ENCODE results near the gene KCTD13.

KCTD13 gene

GRCh38 chr16:29925781-29926710 is at the start of gene KCTD13:
Gene KCTD13 (minus strand): TSS chr16:29926226. CDS start chr16:29926033, 193 bp downstream.
- TF ChIP-seq FOXP2 (optimal IDR thresholded peaks at IDR 0.05; ENCODE audit: control extremely low read depth, extremely low read length, insufficient read depth) (no peak), EZH2 (IDR thresholded peaks at IDR 0.05) (no peak), POLR2AphosphoS5 (IDR thresholded peaks at IDR 0.05; ENCODE audit: borderline replicate concordance, low read depth, low read length) (peak; percentile 98)
- H3K9ac ChIP-seq (ENCODE audit: insufficient read length) = peak within 1 kb of the TSS; percentile 89
- no peak within 1 kb of the TSS for H3K27ac ChIP-seq
- H3K4me3 ChIP-seq = peak within 1 kb of the TSS; percentile 86
- H3K9me3 ChIP-seq (ENCODE audit: low read depth, low read length) = no peaks in the 10 kb centered on the region
- peaks cover 7% of the 10 kb centered on the region; the same call in 1 of the 2 replicates for H3K36me3 ChIP-seq (ENCODE audit: insufficient read depth, low read length)
- peak; percentile 16 for DNase-seq (ENCODE audit: low read depth, low spot score)

GRCh38 chr16:29975134-29975538 is 49.1 kb upstream of the KCTD13 start:
- no peak for DNase-seq (ENCODE audit: low read depth, low spot score)
- Histone ChIP-seq H3K36me3 (ENCODE audit: insufficient read depth, low read length) (peaks cover 41% of the 10 kb centered on the region), H3K27ac (no peak overlapping the region), H3K9me3 (ENCODE audit: low read depth, low read length) (no peaks in the 10 kb centered on the region), H3K4me3 (peak overlapping the region; percentile 87), H3K9ac (ENCODE audit: insufficient read length) (peak overlapping the region; percentile 90)
- TF ChIP-seq EZH2 (IDR thresholded peaks at IDR 0.05) (no peak), FOXP2 (optimal IDR thresholded peaks at IDR 0.05; ENCODE audit: control extremely low read depth, extremely low read length, insufficient read depth) (no peak), POLR2AphosphoS5 (IDR thresholded peaks at IDR 0.05; ENCODE audit: borderline replicate concordance, low read depth, low read length) (no peak)

- Histone ChIP-seq H3K9me3 (ENCODE audit: low read depth, low read length) (no peaks in the 10 kb centered on the region), H3K36me3 (ENCODE audit: insufficient read depth, low read length) (peaks cover 35% of the 10 kb centered on the region), H3K4me3 (peak overlapping the region; percentile 87), H3K27ac (0 out of 2 replicates have a peak overlapping the region, but pooled peaks have one; percentile 35), H3K9ac (ENCODE audit: insufficient read length) (peak overlapping the region; percentile 90)
- TF ChIP-seq POLR2AphosphoS5 (IDR thresholded peaks at IDR 0.05; ENCODE audit: borderline replicate concordance, low read depth, low read length) (no peak), EZH2 (IDR thresholded peaks at IDR 0.05) (no peak), FOXP2 (optimal IDR thresholded peaks at IDR 0.05; ENCODE audit: control extremely low read depth, extremely low read length, insufficient read depth) (no peak)
- no peak for DNase-seq (ENCODE audit: low read depth, low spot score)
Observed at GRCh38 chr16:29974291-29975133, 48.5 kb upstream of the KCTD13 start.

- Histone ChIP-seq H3K9ac (ENCODE audit: insufficient read length) (peak within 1 kb of the TSS; percentile 90), H3K27ac (0 out of 2 replicates have a peak within 1 kb of the TSS, but pooled peaks have one; percentile 35), H3K9me3 (ENCODE audit: low read depth, low read length) (no peaks in the 10 kb centered on the region), H3K4me3 (peak within 1 kb of the TSS; percentile 87), H3K36me3 (ENCODE audit: insufficient read depth, low read length) (peaks cover 29% of the 10 kb centered on the region)
- DNase-seq (ENCODE audit: low read depth, low spot score) = peak; percentile 73
- TF ChIP-seq POLR2AphosphoS5 (IDR thresholded peaks at IDR 0.05; ENCODE audit: borderline replicate concordance, low read depth, low read length) (peak; percentile 96), FOXP2 (optimal IDR thresholded peaks at IDR 0.05; ENCODE audit: control extremely low read depth, extremely low read length, insufficient read depth) (peak; percentile 85), EZH2 (IDR thresholded peaks at IDR 0.05) (no peak)
Observed at GRCh38 chr16:29973384-29974246, 47.6 kb upstream of the KCTD13 start, which contains the start of gene TAOK2. Gene TAOK2 (plus strand): TSS chr16:29973868. CDS start chr16:29977773, 3,905 bp downstream.

GRCh38 chr16:29972992-29973383 is 47.0 kb upstream of the KCTD13 start:
- H3K4me3 ChIP-seq = no peak overlapping the region
- DNase-seq (ENCODE audit: low read depth, low spot score) = no peak
- no peaks in the 10 kb centered on the region for H3K9me3 ChIP-seq (ENCODE audit: low read depth, low read length)
- no peak overlapping the region for H3K27ac ChIP-seq
- TF ChIP-seq EZH2 (IDR thresholded peaks at IDR 0.05) (no peak), POLR2AphosphoS5 (IDR thresholded peaks at IDR 0.05; ENCODE audit: borderline replicate concordance, low read depth, low read length) (no peak), FOXP2 (optimal IDR thresholded peaks at IDR 0.05; ENCODE audit: control extremely low read depth, extremely low read length, insufficient read depth) (no peak)
- peaks cover 27% of the 10 kb centered on the region for H3K36me3 ChIP-seq (ENCODE audit: insufficient read depth, low read length)
- H3K9ac ChIP-seq (ENCODE audit: insufficient read length) = no peak overlapping the region

GRCh38 chr16:29972500-29972899 is 46.5 kb upstream of the KCTD13 start:
- H3K4me3 ChIP-seq = no peak overlapping the region
- H3K9ac ChIP-seq (ENCODE audit: insufficient read length) = no peak overlapping the region
- no peak overlapping the region for H3K27ac ChIP-seq
- no peaks in the 10 kb centered on the region for H3K9me3 ChIP-seq (ENCODE audit: low read depth, low read length)
- no peak for DNase-seq (ENCODE audit: low read depth, low spot score)
- H3K36me3 ChIP-seq (ENCODE audit: insufficient read depth, low read length) = peaks cover 22% of the 10 kb centered on the region
- no peak for TF ChIP-seq FOXP2 (optimal IDR thresholded peaks at IDR 0.05; ENCODE audit: control extremely low read depth, extremely low read length, insufficient read depth)
- no peak for TF ChIP-seq EZH2 (IDR thresholded peaks at IDR 0.05)
- no peak for TF ChIP-seq POLR2AphosphoS5 (IDR thresholded peaks at IDR 0.05; ENCODE audit: borderline replicate concordance, low read depth, low read length)

GRCh38 chr16:29971304-29971703 is 45.3 kb upstream of the KCTD13 start:
- no peak for DNase-seq (ENCODE audit: low read depth, low spot score)
- Histone ChIP-seq H3K36me3 (ENCODE audit: insufficient read depth, low read length) (peaks cover 21% of the 10 kb centered on the region), H3K27ac (no peak overlapping the region), H3K4me3 (no peak overlapping the region), H3K9me3 (ENCODE audit: low read depth, low read length) (no peaks in the 10 kb centered on the region), H3K9ac (ENCODE audit: insufficient read length) (no peak overlapping the region)
- TF ChIP-seq FOXP2 (optimal IDR thresholded peaks at IDR 0.05; ENCODE audit: control extremely low read depth, extremely low read length, insufficient read depth) (no peak), EZH2 (IDR thresholded peaks at IDR 0.05) (no peak), POLR2AphosphoS5 (IDR thresholded peaks at IDR 0.05; ENCODE audit: borderline replicate concordance, low read depth, low read length) (no peak)
